D721Med (cell line): Measurements from ENCODE around the gene VSIG8.
"Not testable (repeated sequence)": the region's sequence is repeated elsewhere in the genome, so short reads cannot be mapped to it uniquely, and the experiment has no call there.

Source experiments
- DNase-seq: peaks from one replicate; pipeline ENCODE4 v3.0.0; 2011; ENCODE audit warnings: low spot score; ENCODE audit not compliant: insufficient read length
- FAIRE-seq: peaks from 2 replicates; lab custom pipeline; 2011; peaks lifted over from hg19 to GRCh38; lab: Jason Lieb, UNC
- TF ChIP-seq, protein P1 (sequence below): IDR thresholded peaks from 2 replicates; pipeline ENCODE4 v1.5.1; 2012; ENCODE audit warnings: mild to moderate bottlenecking, control low read depth; ENCODE audit not compliant: insufficient read depth; ENCODE audit errors: missing control alignments

VSIG8 gene

DNA sequence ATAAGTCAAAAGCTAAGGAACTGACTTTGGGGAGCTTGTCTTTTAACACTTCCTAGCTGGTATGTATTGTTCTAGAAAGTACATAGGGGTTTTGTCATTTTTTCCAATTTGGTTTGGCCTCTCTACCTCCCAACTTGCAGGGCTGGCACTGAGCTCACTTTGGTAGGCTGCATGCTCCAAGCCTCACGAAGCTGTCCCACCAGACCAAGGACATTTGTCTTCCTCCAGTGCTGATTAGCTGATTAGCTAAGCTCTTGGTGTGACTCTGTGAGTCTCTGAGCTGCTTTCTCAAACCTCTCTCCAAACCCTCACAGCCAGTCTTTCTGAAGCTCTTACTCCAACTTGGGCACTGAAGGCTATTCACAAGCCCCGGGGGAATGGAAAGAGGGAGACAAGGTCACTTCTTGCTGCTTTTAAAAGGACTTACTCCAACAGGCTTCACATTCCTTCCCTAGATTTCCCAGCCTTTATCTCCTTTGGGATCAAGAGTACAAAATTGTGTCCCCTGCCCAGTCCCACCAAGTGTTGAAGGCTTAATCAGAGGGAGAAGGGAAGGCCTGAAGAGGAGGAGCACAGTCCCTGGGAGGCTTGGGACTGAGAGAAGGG lies 38.4 kb upstream of the VSIG8 start:
- no peak for DNase-seq
- TF ChIP-seq, protein P1, sequence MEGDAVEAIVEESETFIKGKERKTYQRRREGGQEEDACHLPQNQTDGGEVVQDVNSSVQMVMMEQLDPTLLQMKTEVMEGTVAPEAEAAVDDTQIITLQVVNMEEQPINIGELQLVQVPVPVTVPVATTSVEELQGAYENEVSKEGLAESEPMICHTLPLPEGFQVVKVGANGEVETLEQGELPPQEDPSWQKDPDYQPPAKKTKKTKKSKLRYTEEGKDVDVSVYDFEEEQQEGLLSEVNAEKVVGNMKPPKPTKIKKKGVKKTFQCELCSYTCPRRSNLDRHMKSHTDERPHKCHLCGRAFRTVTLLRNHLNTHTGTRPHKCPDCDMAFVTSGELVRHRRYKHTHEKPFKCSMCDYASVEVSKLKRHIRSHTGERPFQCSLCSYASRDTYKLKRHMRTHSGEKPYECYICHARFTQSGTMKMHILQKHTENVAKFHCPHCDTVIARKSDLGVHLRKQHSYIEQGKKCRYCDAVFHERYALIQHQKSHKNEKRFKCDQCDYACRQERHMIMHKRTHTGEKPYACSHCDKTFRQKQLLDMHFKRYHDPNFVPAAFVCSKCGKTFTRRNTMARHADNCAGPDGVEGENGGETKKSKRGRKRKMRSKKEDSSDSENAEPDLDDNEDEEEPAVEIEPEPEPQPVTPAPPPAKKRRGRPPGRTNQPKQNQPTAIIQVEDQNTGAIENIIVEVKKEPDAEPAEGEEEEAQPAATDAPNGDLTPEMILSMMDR = no peak
- no peak for FAIRE-seq

DNA sequence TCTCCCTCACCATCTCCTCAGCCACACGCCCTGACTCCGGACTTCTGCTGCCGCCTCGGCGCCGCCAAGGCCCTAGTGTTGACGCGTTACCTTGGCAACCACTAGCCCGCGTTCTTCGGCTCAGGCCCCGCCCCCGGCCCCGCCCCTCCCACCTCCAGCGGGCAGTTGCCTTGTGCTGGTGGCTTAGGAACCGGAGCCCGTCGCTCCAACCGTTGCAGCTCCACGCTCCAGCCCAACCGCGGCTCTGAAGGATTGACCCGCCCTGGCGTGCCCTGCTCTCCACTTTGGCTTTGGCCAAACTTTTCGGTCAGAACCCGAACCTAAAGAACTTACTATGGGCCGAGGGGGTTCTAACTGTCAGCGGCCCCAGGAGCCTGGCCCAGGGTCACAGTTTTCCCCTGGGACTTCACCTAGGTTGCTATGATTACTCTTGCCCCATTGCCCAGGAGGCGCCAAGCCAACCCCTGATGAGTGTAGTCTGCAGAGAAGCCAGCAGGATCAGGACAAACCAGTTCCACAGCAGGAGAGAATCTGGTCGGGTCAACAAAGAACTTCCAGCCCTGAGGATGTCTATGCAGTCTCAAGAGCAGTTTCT lies 37.7 kb upstream of the VSIG8 start, which contains the start of gene CFAP45:
Gene CFAP45 (minus strand): TSS at position 80 of the 595 bp plus-strand sequence. CDS start 67 bp downstream, at position 13.
- TF ChIP-seq, protein P1 = no peak
- DNase-seq (no peak), FAIRE-seq (no peak)

DNA sequence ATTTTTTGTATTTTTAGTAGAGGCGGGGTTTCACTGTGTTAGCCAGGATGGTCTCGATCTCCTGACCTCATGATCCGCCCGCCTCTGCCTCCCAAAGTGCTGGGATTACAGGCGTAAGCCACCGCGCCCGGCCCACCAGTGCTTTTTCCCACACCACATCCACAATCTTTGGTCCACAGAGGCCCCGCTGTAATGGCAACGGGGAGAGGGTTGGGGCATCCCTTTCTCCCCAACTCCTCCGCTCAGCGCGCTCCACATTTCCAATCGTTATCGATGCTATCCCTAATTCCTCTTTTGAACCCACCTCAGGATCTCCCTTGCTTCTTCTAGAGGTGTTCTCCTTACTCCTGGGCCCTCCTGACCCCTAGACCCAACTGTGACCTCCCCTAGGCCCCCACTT lies 37.2 kb upstream of the VSIG8 start:
- not testable (repeated sequence) for FAIRE-seq, DNase-seq

DNA sequence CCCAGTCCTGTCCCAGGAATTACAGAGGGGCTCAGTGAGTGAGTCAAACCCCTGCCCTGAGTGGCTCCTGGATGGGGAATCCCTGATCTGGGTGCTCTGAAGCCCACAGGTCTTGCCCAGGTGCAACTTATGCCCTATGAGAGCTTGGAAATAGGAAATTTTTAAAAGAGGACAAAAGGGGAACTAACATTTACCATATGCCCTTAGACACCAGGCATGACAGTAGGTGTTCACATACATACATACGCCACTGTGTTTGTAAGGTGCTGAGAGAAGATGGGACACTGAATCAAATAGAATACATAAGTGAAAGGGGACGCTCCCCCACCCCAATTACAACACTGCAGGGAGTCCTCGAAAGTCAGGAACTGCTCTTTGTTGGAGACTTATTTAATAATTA lies 36.1 kb upstream of the VSIG8 start:
- no peak for FAIRE-seq
- TF ChIP-seq, protein P1 = no peak
- DNase-seq = no peak

DNA sequence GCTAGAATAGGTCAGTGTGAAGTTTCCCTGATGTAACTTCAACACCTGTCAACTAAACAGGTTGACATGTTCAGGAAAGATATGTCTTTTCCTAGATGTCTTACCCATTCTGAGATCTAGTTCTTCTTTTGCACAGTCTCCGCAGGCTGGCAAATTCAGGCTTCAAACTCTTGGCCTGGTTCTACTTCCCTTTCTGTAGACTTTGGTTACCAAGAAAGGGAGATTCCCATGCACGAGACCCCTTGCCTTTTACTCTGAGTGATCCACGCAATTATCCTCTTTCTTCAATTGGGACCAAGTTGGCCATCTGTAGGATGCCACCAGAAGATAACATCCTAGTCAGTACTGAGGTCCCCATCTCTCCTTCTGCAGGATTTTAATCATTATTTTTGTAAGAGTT lies 35.5 kb upstream of the VSIG8 start:
- TF ChIP-seq, protein P1 = no peak
- FAIRE-seq = no peak
- no peak for DNase-seq

DNA sequence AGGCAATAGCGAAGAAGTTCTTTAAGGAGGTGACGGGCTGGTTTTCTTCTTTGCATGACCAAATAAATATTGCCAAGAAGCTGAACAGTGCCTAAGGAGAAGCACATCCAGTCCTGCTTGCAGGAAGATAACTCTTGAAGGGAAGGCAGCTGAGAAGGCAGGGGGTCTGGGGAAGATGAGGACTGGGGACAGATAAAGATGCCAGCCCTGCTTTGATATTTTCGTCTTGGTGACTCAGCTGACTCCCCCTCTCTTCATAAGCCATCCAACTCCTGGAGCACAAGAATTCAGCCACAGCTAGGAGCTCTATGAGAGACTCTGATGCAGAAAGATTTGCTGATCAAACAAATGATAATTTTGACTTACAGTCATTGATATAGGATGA lies 34.1 kb upstream of the VSIG8 start:
- no peak for DNase-seq
- no peak for FAIRE-seq
- TF ChIP-seq, protein P1 = no peak

DNA sequence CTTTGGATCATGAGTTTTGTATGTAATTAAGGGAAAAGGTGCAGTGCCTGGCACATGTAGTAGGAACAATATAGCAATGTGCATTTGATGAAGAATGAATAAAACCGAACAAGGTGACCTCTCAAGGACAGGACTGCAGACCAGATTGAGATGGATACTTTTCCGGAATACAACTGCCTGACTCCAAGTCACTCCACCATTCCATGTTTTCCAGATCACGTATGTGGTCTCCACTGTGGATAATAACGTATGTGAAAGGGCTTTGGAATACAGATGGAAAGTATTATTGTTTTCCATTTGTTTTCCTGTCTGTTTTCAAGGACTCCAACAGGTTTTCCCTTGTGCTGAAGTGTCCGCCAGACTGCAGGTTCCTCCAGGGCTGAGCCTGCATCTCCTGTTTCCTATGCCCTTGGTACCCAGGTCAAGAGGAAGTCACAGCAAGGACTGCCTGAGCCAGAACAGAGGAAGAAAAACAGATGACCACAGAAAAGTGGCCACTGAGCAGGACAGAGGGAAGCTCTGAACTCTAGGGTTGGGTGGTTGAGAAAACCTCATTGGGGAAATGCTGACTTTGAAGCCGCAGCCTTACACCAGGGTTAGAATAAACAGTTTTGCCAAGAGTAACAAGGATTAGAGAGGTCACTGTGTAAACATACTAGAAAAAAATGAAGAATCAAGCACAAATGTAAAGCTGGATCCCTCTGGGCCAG lies 33.5 kb upstream of the VSIG8 start:
- TF ChIP-seq, protein P1 = no peak
- FAIRE-seq (no peak), DNase-seq (no peak)
